Hepatocyte (in vitro differentiated cells): ENCODE results near the gene TPST1. TPM values are rescaled to one million over a fixed set of nuclear protein-coding genes. Genes with fewer than 3 reads are reported as not detected.

Experiments
- DNase-seq: peaks from one replicate; pipeline ENCODE4 v3.0.0-alpha.2; 2016; ENCODE audit warnings: low spot score
- H2AFZ ChIP-seq: fragments of 200-600 bp; sonication (generic); 2 replicates; pipeline ENCODE4 v1.6.0; 2016; ENCODE audit warnings: antibody characterized with exemption, mild to moderate bottlenecking
- H3K27ac ChIP-seq: fragments of 200-600 bp; sonication (generic); 2 replicates; pipeline ENCODE4 v1.5.1; 2016; ENCODE audit warnings: mild to moderate bottlenecking
- H3K27me3 ChIP-seq: fragments of 200-600 bp; sonication (generic); 2 replicates; pipeline ENCODE4 v1.6.1; 2016
- H3K36me3 ChIP-seq: fragments of 200-600 bp; sonication (generic); replicated peaks from 2 replicates; pipeline ENCODE4 v1.5.1; 2016; ENCODE audit warnings: low read depth; ENCODE audit not compliant: insufficient read depth
- H3K4me1 ChIP-seq: fragments of 200-600 bp; sonication (generic); 2 replicates; pipeline ENCODE4 v1.5.1; 2016; ENCODE audit warnings: mild to moderate bottlenecking, moderate library complexity; ENCODE audit not compliant: insufficient read depth
- H3K4me2 ChIP-seq: fragments of 200-600 bp; sonication (generic); 2 replicates; pipeline ENCODE4 v1.6.0; 2016
- H3K4me3 ChIP-seq: fragments of 200-600 bp; sonication (generic); 2 replicates; pipeline ENCODE4 v1.5.1; 2016; ENCODE audit warnings: mild to moderate bottlenecking
- H3K79me2 ChIP-seq: fragments of 200-600 bp; sonication (generic); 2 replicates; pipeline ENCODE4 v1.6.0; 2017; ENCODE audit warnings: mild to moderate bottlenecking
- H3K9me2 ChIP-seq: fragments of 200-600 bp; sonication (generic); replicated peaks from 2 replicates; pipeline ENCODE4 v1.6.0; 2017; ENCODE audit warnings: mild to moderate bottlenecking; ENCODE audit not compliant: insufficient read depth
- H3K9me3 ChIP-seq: fragments of 200-600 bp; sonication (generic); 2 replicates; pipeline ENCODE4 v1.5.1; 2016; ENCODE audit warnings: low read depth, mild to moderate bottlenecking
- H4K20me1 ChIP-seq: fragments of 200-600 bp; sonication (generic); 2 replicates; pipeline ENCODE4 v1.6.0; 2016; ENCODE audit warnings: mild to moderate bottlenecking; ENCODE audit not compliant: insufficient read depth, poor library complexity, severe bottlenecking
- CTCF ChIP-seq: fragments of 200-600 bp; sonication (generic); IDR thresholded peaks from 2 replicates; pipeline ENCODE4 v1.5.1; 2016; ENCODE audit warnings: antibody characterized with exemption, mild to moderate bottlenecking; ENCODE audit not compliant: poor library complexity
- EZH2 ChIP-seq: fragments of 200-600 bp; sonication (generic); IDR thresholded peaks from 2 replicates; pipeline ENCODE4 v1.6.1; 2016; ENCODE audit warnings: antibody characterized with exemption, mild to moderate bottlenecking, borderline replicate concordance
- EZH2phosphoT487 ChIP-seq: fragments of 200-600 bp; sonication (generic); IDR thresholded peaks from one replicate; pipeline ENCODE4 v1.6.1; 2018; ENCODE audit warnings: antibody characterized with exemption, mild to moderate bottlenecking, low read depth, moderate library complexity; ENCODE audit not compliant: unreplicated experiment, severe bottlenecking
- WGBS: methylation state at CpG from one replicate; pipeline ENCODE4 v1.1.6; 2016; ENCODE audit warnings: low lambda C conversion rate; ENCODE audit errors: missing lambda C conversion rate; 5-methylcytosine and 5-hydroxymethylcytosine counted together
- polyA plus RNA-seq: library from polyadenylated mRNA; unstranded; fragments of >200 nt; fragmentation: Nextera tagmentation; extraction: Ambion mirVana; gene quantifications from 2 replicates; pipeline ENCODE4 v1.2.1, GENCODE V29; 2016
- total RNA-seq: library from RNA; depleted of rRNA; stranded (reverse); fragments of >200 nt; gene quantifications from 2 replicates; pipeline ENCODE4 v1.2.3, GENCODE V29; 2014

Gene TPST1
- total and polyA plus RNA-seq, 2 experiments from 2014 or later = 85.2 to 91.2 TPM

- 94% methylated on average over 1 of the region's 1 CpG for WGBS
- Histone ChIP-seq H3K9me2 (no peaks in the 10 kb centered on the region), H2AFZ (no peak overlapping the region), H3K27ac (no peak overlapping the region), H3K36me3 (no peaks in the 10 kb centered on the region), H3K4me2 (no peak overlapping the region), H3K79me2 (peaks cover 78% of the 10 kb centered on the region), H3K4me1 (no peaks in the 10 kb centered on the region), H3K9me3 (peaks cover 24% of the 10 kb centered on the region), H3K27me3 (no peaks in the 10 kb centered on the region), H3K4me3 (no peak overlapping the region), H4K20me1 (no peaks in the 10 kb centered on the region)
- TF ChIP-seq EZH2phosphoT487 = no peak
- TF ChIP-seq EZH2 = no peak
- DNase-seq = no peak
These were observed 64.8 kb downstream of the TPST1 start for GRCh38 chr7:66269978-66270377.

- H3K79me2 ChIP-seq = peaks cover 84% of the 10 kb centered on the region
- H4K20me1 ChIP-seq = no peaks in the 10 kb centered on the region
- no peak for DNase-seq
- H3K27me3 ChIP-seq = no peaks in the 10 kb centered on the region
- H3K9me3 ChIP-seq = peaks cover 8% of the 10 kb centered on the region
- TF ChIP-seq EZH2 = no peak
- TF ChIP-seq EZH2phosphoT487 = no peak
- no peak for TF ChIP-seq CTCF
- no peaks in the 10 kb centered on the region for H3K9me2 ChIP-seq
- H3K36me3 ChIP-seq = no peaks in the 10 kb centered on the region
- no peaks in the 10 kb centered on the region for H3K4me1 ChIP-seq
- H2AFZ ChIP-seq = no peak overlapping the region
- no peak overlapping the region for H3K4me3 ChIP-seq
- no peak overlapping the region for H3K4me2 ChIP-seq
- no peak overlapping the region for H3K27ac ChIP-seq
- WGBS = 90% methylated on average over 3 of the region's 3 CpGs
These were observed 67.2 kb downstream of the TPST1 start for GRCh38 chr7:66272321-66272720.

- no peak for DNase-seq
- H3K79me2 ChIP-seq = peaks cover 90% of the 10 kb centered on the region
- H3K36me3 ChIP-seq = no peaks in the 10 kb centered on the region
- H4K20me1 ChIP-seq = no peaks in the 10 kb centered on the region
- H3K4me3 ChIP-seq = no peak overlapping the region
- no peak for TF ChIP-seq CTCF
- TF ChIP-seq EZH2 = no peak
- TF ChIP-seq EZH2phosphoT487 = no peak
- H3K9me2 ChIP-seq = no peaks in the 10 kb centered on the region
- H3K9me3 ChIP-seq = peaks cover 8% of the 10 kb centered on the region
- H3K27ac ChIP-seq = no peak overlapping the region
- H3K27me3 ChIP-seq = no peaks in the 10 kb centered on the region
- WGBS = 90% methylated on average over 3 of the region's 3 CpGs
- no peak overlapping the region for H2AFZ ChIP-seq
- H3K4me1 ChIP-seq = peaks cover 4% of the 10 kb centered on the region
- H3K4me2 ChIP-seq = no peak overlapping the region
These were observed 71.2 kb downstream of the TPST1 start for GRCh38 chr7:66276363-66276762.

- no peaks in the 10 kb centered on the region for H3K9me2 ChIP-seq
- H2AFZ ChIP-seq = no peak overlapping the region
- peaks cover 4% of the 10 kb centered on the region for H3K4me1 ChIP-seq
- peaks cover 8% of the 10 kb centered on the region for H3K9me3 ChIP-seq
- no peaks in the 10 kb centered on the region for H3K36me3 ChIP-seq
- no peak overlapping the region for H3K4me2 ChIP-seq
- H4K20me1 ChIP-seq = no peaks in the 10 kb centered on the region
- H3K4me3 ChIP-seq = no peak overlapping the region
- DNase-seq = no peak
- TF ChIP-seq CTCF (no peak), EZH2phosphoT487 (no peak), EZH2 (no peak)
- H3K27me3 ChIP-seq = no peaks in the 10 kb centered on the region
- H3K79me2 ChIP-seq = peaks cover 87% of the 10 kb centered on the region
- H3K27ac ChIP-seq = no peak overlapping the region
These were observed 72.4 kb downstream of the TPST1 start for GRCh38 chr7:66277492-66277891.
